GM12892 (cell line): Measurements from ENCODE around the gene GLRX5.

Experiments used
- POLR2A ChIP-seq: IDR thresholded peaks from 2 replicates; pipeline ENCODE4 v1.6.1; 2011; ENCODE audit warnings: low read depth, low read length, control low read depth
- TAF1 ChIP-seq: IDR thresholded peaks from 2 replicates; pipeline ENCODE4 v1.6.1; 2011; ENCODE audit warnings: low read depth, mild to moderate bottlenecking, control low read depth, low read length, borderline replicate concordance

GRCh38 chr14:95549656-95550585, 15.1 kb downstream of the GLRX5 start:
- TF ChIP-seq TAF1, result no peak
- no peak for TF ChIP-seq POLR2A
